Activated naive CD4-positive, alpha-beta T cell treated with anti-CD3 and anti-CD28 coated beads, Interleukin-2, amount 10 ng/mL, durations not matched to agents 7 days and 5 days (primary cell): ENCODE results near the gene PBRM1.
A peak's percentile ranks its signal among the peaks of the same experiment; 100 is the strongest.

Experiments
- CTCF ChIA-PET: fragments of 350-600 bp; sonication (Branson Sonifier 250); formaldehyde crosslinking; loops from one replicate; lab custom pipeline; 2021; ENCODE audit warnings: antibody characterized with exemption; lab: Charles Lee
- DNase-seq: peaks from one replicate; pipeline ENCODE4 v3.0.0-alpha.2; 2020
- H3K27ac Mint-ChIP-seq: one replicate; pipeline ENCODE4 v1.8.0; 2021; ENCODE audit warnings: mild to moderate bottlenecking, moderate library complexity, mixed read lengths
- H3K27me3 Mint-ChIP-seq: one replicate; pipeline ENCODE4 v1.8.0; 2021; ENCODE audit warnings: mild to moderate bottlenecking, mixed read lengths
- H3K36me3 Mint-ChIP-seq: one replicate; pipeline ENCODE4 v1.8.0; 2021; ENCODE audit warnings: mixed read lengths
- H3K4me1 Mint-ChIP-seq: one replicate; pipeline ENCODE4 v1.8.0; 2021; ENCODE audit warnings: mixed read lengths
- H3K4me3 Mint-ChIP-seq: one replicate; pipeline ENCODE4 v1.8.0; 2021; ENCODE audit warnings: mild to moderate bottlenecking, moderate library complexity, mixed read lengths
- H3K9me3 Mint-ChIP-seq: one replicate; pipeline ENCODE4 v1.8.0; 2021; ENCODE audit warnings: mixed read lengths

Gene PBRM1

DNA sequence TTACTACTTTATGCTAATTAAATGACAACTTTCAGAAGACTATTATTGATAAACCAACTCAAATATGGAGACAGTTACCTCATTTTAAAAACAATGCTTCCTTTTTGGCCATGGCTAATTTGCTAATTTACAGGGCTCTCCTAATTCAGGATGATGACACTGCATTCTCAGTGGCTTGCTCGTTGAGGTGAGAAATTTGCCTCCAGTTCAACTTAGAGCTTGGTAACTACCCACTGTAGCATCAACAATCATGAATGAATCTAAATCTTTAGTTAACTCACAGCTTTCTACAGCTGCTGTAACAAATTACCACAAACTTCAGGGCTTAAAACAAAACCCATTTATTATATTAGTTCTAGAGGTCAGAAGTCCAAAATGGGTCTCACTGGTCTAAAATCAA, 14.0 kb downstream of the PBRM1 start:
- no peak overlapping the region for H3K4me3 Mint-ChIP-seq
- H3K27me3 Mint-ChIP-seq = no peaks in the 10 kb centered on the region
- no peaks in the 10 kb centered on the region for H3K9me3 Mint-ChIP-seq
- peaks cover 51% of the 10 kb centered on the region for H3K36me3 Mint-ChIP-seq
- peaks cover 19% of the 10 kb centered on the region for H3K4me1 Mint-ChIP-seq
- no peak overlapping the region for H3K27ac Mint-ChIP-seq
- CTCF ChIA-PET = no interaction called here
- DNase-seq = no peak

DNA sequence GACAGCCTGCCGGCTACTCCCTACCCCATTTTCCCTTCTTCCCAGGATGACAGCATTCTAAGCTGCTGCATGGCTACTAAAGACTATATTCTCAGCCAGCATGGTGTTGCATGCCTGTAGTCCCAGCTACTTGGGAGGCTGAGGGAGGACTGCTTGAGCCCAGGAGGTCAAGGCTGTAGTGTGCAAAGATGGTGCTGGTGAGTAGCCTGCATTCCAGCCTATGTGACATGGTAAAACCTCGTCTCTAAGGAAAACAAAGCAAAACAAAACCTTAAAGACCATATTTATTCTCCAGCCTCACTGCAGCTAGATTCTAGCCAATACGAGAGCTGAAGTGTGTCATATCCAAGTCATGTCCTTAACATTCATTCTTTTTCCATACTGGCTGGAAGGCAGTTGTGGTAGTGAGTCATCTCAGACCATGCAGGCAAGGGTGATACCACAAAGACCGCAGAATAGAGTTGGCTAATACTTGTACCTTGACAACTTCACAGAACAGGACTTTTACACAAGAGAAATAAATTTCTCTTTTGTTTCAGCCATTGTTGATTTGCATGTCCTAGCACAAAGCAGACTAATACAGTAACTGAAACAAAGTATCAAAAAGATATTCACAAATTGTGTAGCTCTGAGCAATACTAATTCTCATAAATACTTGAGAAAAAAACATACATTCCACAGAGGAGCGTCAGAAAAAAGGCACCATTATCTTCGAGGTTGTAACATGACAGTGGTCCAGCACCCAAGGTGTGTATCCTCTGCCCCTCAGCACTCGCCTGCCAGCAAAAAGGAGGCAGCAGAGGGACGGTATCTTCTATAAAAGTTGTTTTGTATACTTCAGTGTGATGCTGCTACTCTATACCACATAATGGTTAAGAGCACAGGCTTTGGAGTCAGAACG, 14.8 kb downstream of the PBRM1 start:
- Mint-ChIP-seq H3K36me3 (peaks cover 49% of the 10 kb centered on the region), H3K27me3 (no peaks in the 10 kb centered on the region), H3K4me1 (peaks cover 19% of the 10 kb centered on the region), H3K27ac (peak overlapping the region; percentile 2), H3K4me3 (no peak overlapping the region), H3K9me3 (no peaks in the 10 kb centered on the region)
- CTCF ChIA-PET = no interaction called here
- no peak for DNase-seq

DNA sequence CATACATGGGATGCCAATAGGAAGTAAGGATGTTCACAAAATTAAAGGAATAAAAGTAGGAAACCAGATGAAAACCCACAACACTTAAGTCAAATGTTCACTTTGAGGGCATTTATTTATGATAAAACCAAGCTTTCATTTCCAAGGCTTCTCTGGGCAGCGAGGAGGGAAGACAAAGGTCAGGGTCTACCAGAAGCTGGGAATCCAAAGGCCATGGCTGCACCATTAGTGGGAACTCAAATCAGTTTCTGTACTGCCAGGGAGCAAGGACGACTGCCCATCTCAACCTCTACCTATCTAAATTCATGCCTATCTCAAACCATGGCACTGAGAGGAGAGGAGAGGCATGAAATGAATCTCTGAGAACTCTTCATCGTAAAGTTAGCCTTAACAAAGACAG, 22.6 kb downstream of the PBRM1 start:
- no peaks in the 10 kb centered on the region for H3K9me3 Mint-ChIP-seq
- H3K27ac Mint-ChIP-seq = no peak overlapping the region
- no peak overlapping the region for H3K4me3 Mint-ChIP-seq
- peaks cover 48% of the 10 kb centered on the region for H3K36me3 Mint-ChIP-seq
- CTCF ChIA-PET = interaction anchor here (0.7 kb wide), 1 partner anchor 37 kb away, joined by 3 read pairs; no protein-coding TSS in a partner anchor
- no peak for DNase-seq
- no peaks in the 10 kb centered on the region for H3K27me3 Mint-ChIP-seq
- no peaks in the 10 kb centered on the region for H3K4me1 Mint-ChIP-seq

DNA sequence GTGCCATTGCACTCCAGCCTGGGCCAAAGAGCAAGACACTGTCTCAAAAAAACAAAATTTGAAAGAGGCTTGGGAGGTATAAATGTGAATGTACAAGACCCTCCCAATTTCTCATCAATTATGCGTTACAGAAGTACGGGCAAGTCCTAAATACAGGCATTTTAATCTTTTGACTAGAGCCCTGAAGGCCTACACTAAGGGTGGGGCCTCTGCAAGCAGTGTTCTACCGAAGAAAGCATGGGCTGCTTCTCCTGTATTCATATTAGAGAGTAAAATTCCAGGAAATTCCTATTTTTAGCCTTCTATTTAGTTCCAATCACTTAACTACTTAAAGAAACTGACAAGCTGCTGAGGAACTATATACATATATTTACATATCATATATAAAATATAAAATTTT, 25.7 kb downstream of the PBRM1 start:
- H3K4me3 Mint-ChIP-seq = no peak overlapping the region
- CTCF ChIA-PET = interaction anchor here (0.8 kb wide), 1 partner anchor 124 kb away, joined by 3 read pairs; the partner anchor contains the start of gene UQCC5
- no peak for DNase-seq
- no peaks in the 10 kb centered on the region for H3K9me3 Mint-ChIP-seq
- H3K27me3 Mint-ChIP-seq = no peaks in the 10 kb centered on the region
- H3K36me3 Mint-ChIP-seq = peaks cover 56% of the 10 kb centered on the region
- no peak overlapping the region for H3K27ac Mint-ChIP-seq
- H3K4me1 Mint-ChIP-seq = no peaks in the 10 kb centered on the region

DNA sequence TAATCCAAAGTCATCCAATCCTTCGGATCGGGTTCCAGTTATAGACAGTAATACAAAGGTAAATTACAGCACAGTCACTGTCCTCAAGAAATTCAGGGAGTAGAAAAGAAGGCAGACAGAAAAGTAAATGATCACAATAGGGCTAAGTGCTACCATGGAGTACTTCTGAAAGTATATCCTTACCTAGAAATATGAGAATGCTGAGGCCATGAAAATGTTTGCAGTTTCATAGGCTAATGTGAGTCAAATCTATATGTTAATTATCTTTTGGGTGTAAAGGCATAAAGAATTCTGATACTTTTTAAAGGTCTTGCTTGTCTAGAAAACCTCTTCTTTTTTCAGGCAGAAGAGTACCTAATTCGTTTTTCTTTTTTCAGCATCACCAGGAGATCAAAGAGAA, 29.8 kb downstream of the PBRM1 start:
- Mint-ChIP-seq H3K36me3 (peaks cover 37% of the 10 kb centered on the region), H3K27me3 (no peaks in the 10 kb centered on the region), H3K27ac (no peak overlapping the region), H3K9me3 (no peaks in the 10 kb centered on the region), H3K4me1 (no peaks in the 10 kb centered on the region), H3K4me3 (no peak overlapping the region)
- DNase-seq = no peak
- CTCF ChIA-PET = no interaction called here

DNA sequence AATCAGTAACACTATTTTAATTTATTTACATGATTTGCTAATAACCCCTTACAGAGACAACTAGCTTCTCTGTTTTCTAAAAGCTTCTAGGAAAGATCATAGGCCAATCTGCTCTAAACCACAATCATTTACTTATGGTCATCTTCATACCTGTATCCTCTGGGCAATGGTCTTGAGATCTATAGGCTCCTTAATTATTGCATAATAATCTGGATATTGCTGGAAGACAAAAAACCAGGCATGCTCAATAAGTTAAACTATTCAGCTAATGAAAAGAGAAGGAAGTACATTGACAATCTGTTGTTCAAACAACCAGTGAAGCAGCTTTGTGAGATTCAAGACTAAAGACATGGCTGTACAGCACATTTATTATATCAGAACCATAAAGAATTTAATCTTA, 34.1 kb downstream of the PBRM1 start:
- Mint-ChIP-seq H3K4me1 (peaks cover 3% of the 10 kb centered on the region), H3K36me3 (peaks cover 48% of the 10 kb centered on the region), H3K27me3 (no peaks in the 10 kb centered on the region), H3K4me3 (no peak overlapping the region), H3K9me3 (no peaks in the 10 kb centered on the region), H3K27ac (no peak overlapping the region)
- CTCF ChIA-PET = interaction anchor here (0.9 kb wide), 1 partner anchor 180 kb away, joined by 4 read pairs; no protein-coding TSS in a partner anchor
- no peak for DNase-seq

DNA sequence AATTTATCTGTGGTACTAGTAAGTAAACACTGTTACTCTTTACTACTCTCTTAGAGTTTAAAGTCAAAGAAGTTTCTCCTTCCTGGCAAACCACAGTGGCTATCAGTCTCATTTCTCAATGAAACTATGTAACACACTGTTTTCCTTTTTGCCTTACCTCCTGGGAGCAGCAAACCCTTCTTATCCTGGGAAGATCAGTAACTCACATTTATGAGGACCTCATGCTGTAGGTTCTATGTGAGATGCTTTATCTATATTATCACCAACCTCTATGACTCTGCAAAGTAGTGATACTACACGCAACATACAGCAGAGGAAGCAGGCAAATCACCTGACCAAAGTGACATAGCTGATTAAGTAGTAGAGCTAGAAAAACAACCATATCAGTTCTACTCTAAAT, 35.3 kb downstream of the PBRM1 start:
- no peaks in the 10 kb centered on the region for H3K9me3 Mint-ChIP-seq
- no peak overlapping the region for H3K4me3 Mint-ChIP-seq
- CTCF ChIA-PET = no interaction called here
- peaks cover 44% of the 10 kb centered on the region for H3K36me3 Mint-ChIP-seq
- no peaks in the 10 kb centered on the region for H3K27me3 Mint-ChIP-seq
- peak overlapping the region; percentile 37 for H3K27ac Mint-ChIP-seq
- no peak for DNase-seq
- peaks cover 3% of the 10 kb centered on the region for H3K4me1 Mint-ChIP-seq

DNA sequence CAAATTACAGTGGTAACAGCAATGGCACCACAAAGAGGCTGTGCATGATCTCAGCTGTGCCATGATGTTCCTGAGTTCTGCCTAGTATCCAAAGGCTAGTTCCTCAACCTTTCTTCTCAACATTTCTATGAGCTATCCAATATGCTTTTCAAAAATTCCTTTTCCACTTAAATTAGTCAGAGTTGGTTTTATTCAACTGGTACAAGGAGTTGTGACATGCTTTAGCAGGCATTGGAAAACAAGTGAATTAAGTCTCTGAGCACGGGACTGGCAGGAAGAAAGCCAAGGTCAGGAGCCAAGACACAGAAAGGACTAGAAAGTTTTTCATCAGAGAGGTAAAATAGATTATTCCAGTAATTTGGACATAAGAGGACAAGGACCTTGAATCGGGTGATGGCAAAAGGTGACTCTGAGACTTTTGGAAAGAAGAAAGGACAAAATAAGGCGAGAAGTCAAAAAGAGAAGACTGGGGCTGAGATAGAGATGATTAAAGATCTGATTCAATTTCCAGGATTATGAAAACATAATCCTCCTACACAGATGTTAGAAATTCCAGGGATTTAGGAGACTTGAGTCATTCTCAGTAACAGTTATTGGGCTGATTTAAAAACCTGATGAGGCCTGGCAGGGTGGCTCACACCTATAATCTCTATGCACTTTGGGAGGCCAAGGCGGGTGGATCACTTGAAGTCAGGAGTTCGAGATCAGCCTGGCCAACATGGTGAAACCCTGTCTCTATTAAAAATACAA, 36.1 kb downstream of the PBRM1 start:
- Mint-ChIP-seq H3K27me3 (no peaks in the 10 kb centered on the region), H3K36me3 (peaks cover 47% of the 10 kb centered on the region), H3K4me3 (no peak overlapping the region), H3K9me3 (no peaks in the 10 kb centered on the region), H3K27ac (peak overlapping the region; percentile 5), H3K4me1 (peaks cover 3% of the 10 kb centered on the region)
- CTCF ChIA-PET = interaction anchor here (1.0 kb wide), 1 partner anchor 26 kb away, joined by 4 read pairs; no protein-coding TSS in a partner anchor
- no peak for DNase-seq

DNA sequence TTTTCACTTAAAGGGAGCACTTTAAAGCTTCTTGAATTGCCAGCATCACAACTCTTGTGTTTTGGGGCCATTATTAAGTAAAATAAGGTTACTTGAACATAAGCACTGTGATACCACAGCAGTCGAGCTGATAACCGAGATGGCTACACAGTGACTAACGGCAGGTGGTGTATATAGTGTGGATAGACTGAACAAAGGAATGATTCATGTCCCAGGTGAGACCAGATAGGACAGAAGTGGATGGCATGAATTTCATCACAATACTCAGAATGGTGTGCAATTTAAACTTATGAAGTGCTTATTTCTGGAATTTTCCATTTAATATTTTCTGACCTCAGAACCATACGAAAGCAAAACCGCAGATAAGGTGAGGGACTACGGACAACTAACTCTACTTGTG, 40.2 kb downstream of the PBRM1 start:
- Mint-ChIP-seq H3K27ac (peak overlapping the region; percentile 11), H3K36me3 (peaks cover 55% of the 10 kb centered on the region), H3K9me3 (no peaks in the 10 kb centered on the region), H3K27me3 (no peaks in the 10 kb centered on the region), H3K4me1 (peaks cover 3% of the 10 kb centered on the region), H3K4me3 (no peak overlapping the region)
- no peak for DNase-seq
- CTCF ChIA-PET = no interaction called here

DNA sequence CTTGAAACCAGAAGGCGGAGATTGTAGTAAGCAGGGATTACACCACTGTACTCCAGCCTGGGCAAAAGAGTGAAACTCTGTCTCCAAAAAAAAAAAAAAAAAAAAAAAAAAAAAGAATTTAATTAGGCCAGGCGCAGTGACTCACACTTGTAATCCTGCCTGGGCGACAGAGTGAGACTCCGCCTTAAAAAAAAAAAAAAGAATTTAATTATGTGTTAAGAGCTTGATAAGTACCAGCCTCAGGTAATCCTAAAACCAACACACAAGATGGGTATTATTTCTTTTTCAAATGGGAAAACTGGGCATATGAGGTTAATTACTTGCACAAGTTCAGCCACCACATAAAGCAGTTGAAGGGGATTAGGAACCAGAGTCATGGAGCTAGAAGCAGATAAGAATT, 49.0 kb downstream of the PBRM1 start:
- CTCF ChIA-PET = no interaction called here

DNA sequence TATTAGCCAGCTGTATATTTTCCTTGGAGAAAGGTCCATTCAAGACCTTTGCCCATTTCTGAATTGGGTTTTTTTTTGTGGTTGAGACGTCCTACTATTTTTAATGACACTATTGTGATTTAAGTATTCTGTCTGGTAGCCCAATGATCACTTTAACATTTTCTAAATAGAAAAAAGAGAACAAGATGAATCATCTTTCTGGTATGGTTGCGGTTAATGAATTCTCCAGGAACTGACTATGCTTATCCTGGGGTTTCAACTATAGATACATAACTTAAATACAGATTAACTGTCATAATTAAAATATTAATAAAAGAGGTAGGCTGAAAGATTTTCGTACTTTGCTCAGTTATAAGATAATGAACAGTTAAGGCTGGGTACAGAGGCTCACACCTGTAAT, 51.9 kb downstream of the PBRM1 start:
- Mint-ChIP-seq H3K9me3 (no peaks in the 10 kb centered on the region), H3K27me3 (no peaks in the 10 kb centered on the region), H3K36me3 (peaks cover 38% of the 10 kb centered on the region), H3K4me3 (no peak overlapping the region), H3K27ac (no peak overlapping the region), H3K4me1 (no peaks in the 10 kb centered on the region)
- CTCF ChIA-PET = no interaction called here
- no peak for DNase-seq

More for the DNA sequence above, 49.0 kb downstream of the PBRM1 start:
- Mint-ChIP-seq H3K4me1 (no peaks in the 10 kb centered on the region), H3K27ac (no peak overlapping the region), H3K9me3 (no peaks in the 10 kb centered on the region), H3K4me3 (no peak overlapping the region), H3K36me3 (peaks cover 45% of the 10 kb centered on the region), H3K27me3 (no peaks in the 10 kb centered on the region)
- DNase-seq = no peak

DNA sequence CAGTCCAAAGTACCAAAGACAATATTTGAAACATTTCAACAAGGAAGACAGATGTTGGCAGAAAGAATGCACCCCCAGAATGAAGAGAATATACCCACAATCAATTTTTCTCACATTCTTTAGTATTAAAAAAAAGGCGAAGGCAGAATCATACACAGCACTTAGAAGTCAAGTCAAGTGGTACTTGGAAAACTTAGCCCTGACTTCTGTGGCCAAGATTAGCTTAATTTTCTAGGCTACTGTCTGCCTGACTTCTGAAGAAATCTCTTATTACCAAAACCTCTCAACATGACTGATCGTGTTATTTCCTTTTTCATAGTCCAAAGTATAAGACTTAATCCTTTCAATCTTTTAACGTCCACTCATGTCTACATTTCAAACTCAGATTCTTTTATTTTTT, 60.7 kb downstream of the PBRM1 start:
- H3K36me3 Mint-ChIP-seq = peaks cover 57% of the 10 kb centered on the region
- H3K27ac Mint-ChIP-seq = no peak overlapping the region

DNA sequence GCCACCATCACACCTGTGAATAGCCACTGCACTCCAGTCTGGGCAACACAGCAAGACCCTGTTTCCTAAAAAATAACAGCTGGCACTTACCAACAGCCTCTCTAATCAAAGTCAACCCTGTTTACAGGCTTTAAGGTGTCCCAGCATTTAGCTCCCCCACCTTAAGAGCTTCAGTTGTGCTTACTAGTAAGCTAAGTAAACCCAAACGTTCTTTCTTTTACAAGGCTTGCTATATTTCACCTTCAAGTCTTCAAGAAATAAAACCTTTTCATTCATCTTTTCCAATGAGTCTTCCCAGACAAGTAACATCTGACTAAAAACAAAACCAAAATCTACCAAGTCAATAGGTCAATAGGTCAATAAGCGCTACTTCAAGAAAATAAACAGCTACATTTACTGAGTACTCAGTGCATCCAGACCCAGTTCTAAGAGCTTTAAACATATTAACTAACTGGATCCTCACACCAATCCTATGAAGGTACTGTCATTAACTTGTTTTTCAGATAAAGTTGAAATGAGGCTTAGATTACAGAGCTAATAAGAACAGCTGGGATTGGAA, 62.4 kb downstream of the PBRM1 start:
- CTCF ChIA-PET = interaction anchor here (0.7 kb wide), 1 partner anchor 26 kb away, joined by 4 read pairs; no protein-coding TSS in a partner anchor
- Mint-ChIP-seq H3K27me3 (no peaks in the 10 kb centered on the region), H3K4me1 (peaks cover 19% of the 10 kb centered on the region), H3K9me3 (no peaks in the 10 kb centered on the region), H3K27ac (no peak overlapping the region), H3K36me3 (peaks cover 53% of the 10 kb centered on the region), H3K4me3 (no peak overlapping the region)
- DNase-seq = no peak

More for the DNA sequence above, 60.7 kb downstream of the PBRM1 start:
- no peak overlapping the region for H3K4me3 Mint-ChIP-seq
- peaks cover 16% of the 10 kb centered on the region for H3K4me1 Mint-ChIP-seq
- CTCF ChIA-PET = no interaction called here
- no peaks in the 10 kb centered on the region for H3K9me3 Mint-ChIP-seq
- no peak for DNase-seq
- H3K27me3 Mint-ChIP-seq = no peaks in the 10 kb centered on the region

DNA sequence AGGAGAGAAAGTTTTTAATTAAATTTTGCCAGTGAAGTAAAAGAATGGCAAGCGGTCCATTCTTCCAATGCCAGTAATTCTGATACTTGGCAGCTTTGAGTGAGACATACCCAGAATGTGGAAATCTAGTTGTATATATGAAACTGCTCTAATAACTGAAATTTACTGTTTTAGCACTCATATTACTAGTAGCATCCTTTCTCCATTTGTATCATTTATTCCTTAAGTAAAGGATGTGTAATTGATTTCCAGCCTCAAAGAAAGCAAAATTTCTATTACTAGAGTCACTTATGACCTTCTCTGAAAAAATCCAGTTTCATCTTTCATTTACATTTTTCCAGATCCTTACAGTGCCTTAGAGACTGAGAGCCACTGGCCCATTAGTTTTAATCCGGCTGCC, 65.1 kb downstream of the PBRM1 start:
- H3K4me1 Mint-ChIP-seq = peaks cover 19% of the 10 kb centered on the region
- CTCF ChIA-PET = no interaction called here
- H3K27me3 Mint-ChIP-seq = no peaks in the 10 kb centered on the region
- no peak for DNase-seq
- H3K27ac Mint-ChIP-seq = no peak overlapping the region
- no peaks in the 10 kb centered on the region for H3K9me3 Mint-ChIP-seq
- H3K36me3 Mint-ChIP-seq = peaks cover 54% of the 10 kb centered on the region
- no peak overlapping the region for H3K4me3 Mint-ChIP-seq
